Measurements from ENCODE around the gene THAP12.
A peak's percentile ranks its signal among the peaks of the same experiment; 100 is the strongest.

GRCh38 chr11:76318744-76319384, 62.1 kb downstream of the THAP12 start:
- TF ChIP-seq GATA3 (IDR thresholded peaks at IDR 0.05; ENCODE audit: borderline replicate concordance) (no peak), JUNB (IDR thresholded peaks at IDR 0.05) (no peak), CHD2 (IDR thresholded peaks at IDR 0.05; ENCODE audit: low read length, partially characterized antibody) (no peak), RAD21 (conservative IDR thresholded peaks at IDR 0.05 in 1 of 2, IDR thresholded peaks at IDR 0.05 in 1 of 2) (peak; percentile 98), KDM5A (IDR thresholded peaks at IDR 0.05) (no peak), POLR2A (IDR thresholded peaks at IDR 0.05; ENCODE audit: low read length) (no peak), MAFK (IDR thresholded peaks at IDR 0.05; ENCODE audit: partially characterized antibody) (no peak)
- TF ChIP-seq, protein P1, sequence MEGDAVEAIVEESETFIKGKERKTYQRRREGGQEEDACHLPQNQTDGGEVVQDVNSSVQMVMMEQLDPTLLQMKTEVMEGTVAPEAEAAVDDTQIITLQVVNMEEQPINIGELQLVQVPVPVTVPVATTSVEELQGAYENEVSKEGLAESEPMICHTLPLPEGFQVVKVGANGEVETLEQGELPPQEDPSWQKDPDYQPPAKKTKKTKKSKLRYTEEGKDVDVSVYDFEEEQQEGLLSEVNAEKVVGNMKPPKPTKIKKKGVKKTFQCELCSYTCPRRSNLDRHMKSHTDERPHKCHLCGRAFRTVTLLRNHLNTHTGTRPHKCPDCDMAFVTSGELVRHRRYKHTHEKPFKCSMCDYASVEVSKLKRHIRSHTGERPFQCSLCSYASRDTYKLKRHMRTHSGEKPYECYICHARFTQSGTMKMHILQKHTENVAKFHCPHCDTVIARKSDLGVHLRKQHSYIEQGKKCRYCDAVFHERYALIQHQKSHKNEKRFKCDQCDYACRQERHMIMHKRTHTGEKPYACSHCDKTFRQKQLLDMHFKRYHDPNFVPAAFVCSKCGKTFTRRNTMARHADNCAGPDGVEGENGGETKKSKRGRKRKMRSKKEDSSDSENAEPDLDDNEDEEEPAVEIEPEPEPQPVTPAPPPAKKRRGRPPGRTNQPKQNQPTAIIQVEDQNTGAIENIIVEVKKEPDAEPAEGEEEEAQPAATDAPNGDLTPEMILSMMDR (IDR thresholded peaks at IDR 0.05), result peak; percentile 97
- TF ChIP-seq, protein P2, sequence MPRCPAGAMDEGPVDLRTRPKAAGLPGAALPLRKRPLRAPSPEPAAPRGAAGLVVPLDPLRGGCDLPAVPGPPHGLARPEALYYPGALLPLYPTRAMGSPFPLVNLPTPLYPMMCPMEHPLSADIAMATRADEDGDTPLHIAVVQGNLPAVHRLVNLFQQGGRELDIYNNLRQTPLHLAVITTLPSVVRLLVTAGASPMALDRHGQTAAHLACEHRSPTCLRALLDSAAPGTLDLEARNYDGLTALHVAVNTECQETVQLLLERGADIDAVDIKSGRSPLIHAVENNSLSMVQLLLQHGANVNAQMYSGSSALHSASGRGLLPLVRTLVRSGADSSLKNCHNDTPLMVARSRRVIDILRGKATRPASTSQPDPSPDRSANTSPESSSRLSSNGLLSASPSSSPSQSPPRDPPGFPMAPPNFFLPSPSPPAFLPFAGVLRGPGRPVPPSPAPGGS (IDR thresholded peaks at IDR 0.05), result no peak
